ENCODE data around the gene TANC1. TPM values are rescaled to one million over a fixed set of nuclear protein-coding genes. Genes with fewer than 3 reads are reported as not detected.
"Not testable (repeated sequence)": the region's sequence is repeated elsewhere in the genome, so short reads cannot be mapped to it uniquely, and the experiment has no call there.

TANC1 gene
- total RNA-seq, 6 experiments from 2014 or later: 22.4 to 27.7 (median 23.1) TPM

- H3K27ac Mint-ChIP-seq: peak overlapping the region; percentile 96
- TF ChIP-seq CTCF (IDR thresholded peaks at IDR 0.05): no peak
- DNase-seq: no peak
- peaks cover 11% of the 10 kb centered on the region for H3K36me3 Mint-ChIP-seq (ENCODE audit: low read depth)
- H3K4me1 Mint-ChIP-seq (ENCODE audit: low read depth): peaks cover 83% of the 10 kb centered on the region
- H3K27me3 Mint-ChIP-seq (ENCODE audit: insufficient read depth): peaks cover 2% of the 10 kb centered on the region
- H3K9me3 Mint-ChIP-seq: no peaks in the 10 kb centered on the region
- H3K4me3 Mint-ChIP-seq: peak overlapping the region; percentile 78
Observed at GRCh38 chr2:159138642-159139182, 170.3 kb downstream of the TANC1 start.

GRCh38 chr2:159139216-159139933 lies 170.9 kb downstream of the TANC1 start:
- Mint-ChIP-seq H3K27me3 (ENCODE audit: insufficient read depth) (peaks cover 2% of the 10 kb centered on the region), H3K27ac (peak overlapping the region; percentile 96)

GRCh38 chr2:159140070-159140769 lies 171.8 kb downstream of the TANC1 start:
- H3K4me1 Mint-ChIP-seq (ENCODE audit: low read depth): peaks cover 77% of the 10 kb centered on the region
- H3K4me3 Mint-ChIP-seq: peak overlapping the region; percentile 66
- H3K27me3 Mint-ChIP-seq (ENCODE audit: insufficient read depth): peaks cover 2% of the 10 kb centered on the region
- H3K27ac Mint-ChIP-seq: peak overlapping the region; percentile 96
- peaks cover 11% of the 10 kb centered on the region for H3K36me3 Mint-ChIP-seq (ENCODE audit: low read depth)
- no peaks in the 10 kb centered on the region for H3K9me3 Mint-ChIP-seq
- DNase-seq: peak; percentile 87
- TF ChIP-seq CTCF (IDR thresholded peaks at IDR 0.05): no peak

More at GRCh38 chr2:159139216-159139933, 170.9 kb downstream of the TANC1 start:
- H3K36me3 Mint-ChIP-seq (ENCODE audit: low read depth): peaks cover 11% of the 10 kb centered on the region
- no peak for TF ChIP-seq CTCF (IDR thresholded peaks at IDR 0.05)
- peak overlapping the region; percentile 78 for H3K4me3 Mint-ChIP-seq
- peak; percentile 28 for DNase-seq
- no peaks in the 10 kb centered on the region for H3K9me3 Mint-ChIP-seq
- peaks cover 77% of the 10 kb centered on the region for H3K4me1 Mint-ChIP-seq (ENCODE audit: low read depth)

GRCh38 chr2:159140821-159141220 lies 172.4 kb downstream of the TANC1 start:
- TF ChIP-seq CTCF (IDR thresholded peaks at IDR 0.05): peak; percentile 42
- peaks cover 11% of the 10 kb centered on the region for H3K36me3 Mint-ChIP-seq (ENCODE audit: low read depth)
- not testable (repeated sequence) for DNase-seq; H3K27me3 Mint-ChIP-seq (ENCODE audit: insufficient read depth); H3K9me3 Mint-ChIP-seq
- peaks cover 71% of the 10 kb centered on the region for H3K4me1 Mint-ChIP-seq (ENCODE audit: low read depth)
- peak overlapping the region; percentile 96 for H3K27ac Mint-ChIP-seq
- H3K4me3 Mint-ChIP-seq: peak overlapping the region; percentile 66; the same call in 1 of the 2 replicates

- peaks cover 2% of the 10 kb centered on the region; the same call in 1 of the 2 replicates for H3K27me3 Mint-ChIP-seq (ENCODE audit: insufficient read depth)
- H3K27ac Mint-ChIP-seq: 0 out of 2 replicates have a peak overlapping the region, but pooled peaks have one; percentile 19
- no peak overlapping the region for H3K4me3 Mint-ChIP-seq
- peaks cover 11% of the 10 kb centered on the region for H3K36me3 Mint-ChIP-seq (ENCODE audit: low read depth)
- no peaks in the 10 kb centered on the region for H3K9me3 Mint-ChIP-seq
- DNase-seq: no peak
- TF ChIP-seq CTCF (IDR thresholded peaks at IDR 0.05): no peak
- H3K4me1 Mint-ChIP-seq (ENCODE audit: low read depth): peaks cover 29% of the 10 kb centered on the region
Observed at GRCh38 chr2:159144776-159145614, 176.6 kb downstream of the TANC1 start.
